Epithelial cell of esophagus (primary cell): ENCODE results near the gene MYO18B.

Source experiments
- DNase-seq: peaks from one replicate; pipeline ENCODE4 v3.0.0; 2010; ENCODE audit warnings: low read depth
- H3K4me3 ChIP-seq: 2 replicates; pipeline ENCODE4 v1.5.1; 2011; ENCODE audit warnings: mild to moderate bottlenecking, low read length, control low read depth
- TF ChIP-seq, protein P1 (sequence below): IDR thresholded peaks from 2 replicates; pipeline ENCODE4 v1.5.1; 2011; ENCODE audit warnings: low read depth, mild to moderate bottlenecking, low read length, control low read depth, inconsistent platforms; ENCODE audit not compliant: insufficient read depth; ENCODE audit errors: missing control alignments

The MYO18B gene

DNA sequence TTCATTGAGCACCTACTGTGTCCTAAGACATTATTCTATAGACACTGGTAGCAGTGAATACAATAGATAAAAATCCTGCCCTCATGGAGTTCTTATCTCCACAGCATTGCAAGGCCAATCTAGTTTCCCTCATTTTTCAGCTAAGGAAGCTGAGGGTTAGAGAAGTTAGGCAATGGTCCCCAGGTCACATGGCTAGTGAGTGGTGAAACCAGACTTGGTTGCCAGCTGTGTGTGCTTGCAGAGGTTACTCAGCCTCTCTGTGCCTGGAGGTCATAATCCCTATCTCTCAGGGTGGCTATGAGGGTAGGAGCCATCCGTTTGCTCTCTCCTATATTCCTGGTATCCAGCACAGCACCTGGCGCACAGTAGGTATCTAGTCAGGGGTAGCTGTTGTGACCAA lies 279.5 kb downstream of the MYO18B start:
- TF ChIP-seq, protein P1, sequence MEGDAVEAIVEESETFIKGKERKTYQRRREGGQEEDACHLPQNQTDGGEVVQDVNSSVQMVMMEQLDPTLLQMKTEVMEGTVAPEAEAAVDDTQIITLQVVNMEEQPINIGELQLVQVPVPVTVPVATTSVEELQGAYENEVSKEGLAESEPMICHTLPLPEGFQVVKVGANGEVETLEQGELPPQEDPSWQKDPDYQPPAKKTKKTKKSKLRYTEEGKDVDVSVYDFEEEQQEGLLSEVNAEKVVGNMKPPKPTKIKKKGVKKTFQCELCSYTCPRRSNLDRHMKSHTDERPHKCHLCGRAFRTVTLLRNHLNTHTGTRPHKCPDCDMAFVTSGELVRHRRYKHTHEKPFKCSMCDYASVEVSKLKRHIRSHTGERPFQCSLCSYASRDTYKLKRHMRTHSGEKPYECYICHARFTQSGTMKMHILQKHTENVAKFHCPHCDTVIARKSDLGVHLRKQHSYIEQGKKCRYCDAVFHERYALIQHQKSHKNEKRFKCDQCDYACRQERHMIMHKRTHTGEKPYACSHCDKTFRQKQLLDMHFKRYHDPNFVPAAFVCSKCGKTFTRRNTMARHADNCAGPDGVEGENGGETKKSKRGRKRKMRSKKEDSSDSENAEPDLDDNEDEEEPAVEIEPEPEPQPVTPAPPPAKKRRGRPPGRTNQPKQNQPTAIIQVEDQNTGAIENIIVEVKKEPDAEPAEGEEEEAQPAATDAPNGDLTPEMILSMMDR: no peak
- no peak overlapping the region for H3K4me3 ChIP-seq
- no peak for DNase-seq

DNA sequence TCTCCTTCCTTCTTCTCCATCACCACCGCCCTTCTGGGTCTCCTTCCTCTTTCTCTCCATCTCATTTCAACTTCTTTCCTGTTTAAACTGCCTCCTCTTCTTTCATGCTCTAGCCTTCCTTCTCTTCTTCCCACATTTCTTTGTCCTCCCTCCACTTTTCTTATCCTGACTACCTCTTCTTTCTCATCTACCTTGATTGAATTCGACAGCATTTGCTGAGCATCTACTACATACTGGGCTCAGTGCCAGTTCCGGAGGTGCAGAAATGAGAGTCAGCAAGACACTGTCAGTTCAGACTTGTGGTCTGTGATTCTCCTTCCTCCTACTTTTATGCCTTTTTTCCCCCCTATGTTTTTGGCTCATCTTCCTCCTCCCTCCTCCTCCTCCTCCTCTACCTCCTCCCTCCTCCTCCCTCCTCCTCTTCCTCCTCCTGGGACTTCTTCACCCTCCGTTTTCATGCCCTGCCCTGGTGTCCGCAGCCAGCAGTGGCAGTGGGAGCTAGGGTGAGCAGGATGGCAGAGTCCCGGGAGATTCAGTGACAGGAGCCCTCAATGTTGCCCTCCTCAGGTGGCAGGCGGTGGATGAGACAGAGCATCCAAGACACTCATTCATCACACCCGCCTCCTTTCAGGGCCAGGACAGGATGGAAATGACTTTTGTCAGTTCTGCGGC lies 281.3 kb downstream of the MYO18B start:
- TF ChIP-seq, protein P1: no peak
- H3K4me3 ChIP-seq: no peak overlapping the region
- DNase-seq: no peak

DNA sequence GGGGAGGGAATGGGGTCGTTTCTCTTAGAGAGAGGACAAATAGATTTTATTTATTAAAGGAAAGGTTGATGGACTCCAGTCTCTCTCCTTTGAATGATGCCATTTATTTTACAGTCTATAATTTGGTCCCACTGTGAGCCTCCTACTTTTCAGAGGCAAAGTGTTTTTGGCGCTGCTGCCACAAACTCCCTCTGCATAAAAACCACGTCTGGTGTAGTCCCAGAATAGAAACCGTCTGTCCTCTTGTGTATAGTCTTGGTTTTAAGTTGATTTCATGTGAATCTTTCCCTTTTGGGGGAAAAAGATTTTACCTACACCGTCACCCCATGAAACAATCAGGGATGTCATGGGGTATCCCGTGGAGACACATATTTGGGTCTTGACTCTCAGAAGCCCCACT lies 283.6 kb downstream of the MYO18B start:
- TF ChIP-seq, protein P1: no peak
- H3K4me3 ChIP-seq: no peak overlapping the region
- DNase-seq: no peak

DNA sequence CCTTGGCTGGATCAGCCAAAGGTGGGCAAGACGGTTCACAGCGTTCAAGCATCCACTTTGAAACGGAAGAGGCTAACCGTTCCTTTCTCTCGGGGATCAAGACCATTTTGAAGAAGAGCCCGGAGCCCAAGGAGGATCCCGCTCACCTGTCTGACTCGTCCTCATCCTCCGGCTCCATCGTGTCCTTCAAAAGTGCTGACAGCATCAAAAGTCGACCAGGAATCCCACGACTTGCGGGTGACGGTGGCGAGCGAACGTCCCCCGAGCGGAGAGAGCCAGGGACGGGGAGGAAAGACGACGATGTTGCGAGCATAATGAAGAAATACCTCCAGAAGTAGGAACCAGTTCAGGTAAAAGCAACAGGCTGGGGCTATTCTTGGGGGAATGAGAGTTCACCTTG lies 285.4 kb downstream of the MYO18B start:
- no peak for DNase-seq
- TF ChIP-seq, protein P1: no peak

DNA sequence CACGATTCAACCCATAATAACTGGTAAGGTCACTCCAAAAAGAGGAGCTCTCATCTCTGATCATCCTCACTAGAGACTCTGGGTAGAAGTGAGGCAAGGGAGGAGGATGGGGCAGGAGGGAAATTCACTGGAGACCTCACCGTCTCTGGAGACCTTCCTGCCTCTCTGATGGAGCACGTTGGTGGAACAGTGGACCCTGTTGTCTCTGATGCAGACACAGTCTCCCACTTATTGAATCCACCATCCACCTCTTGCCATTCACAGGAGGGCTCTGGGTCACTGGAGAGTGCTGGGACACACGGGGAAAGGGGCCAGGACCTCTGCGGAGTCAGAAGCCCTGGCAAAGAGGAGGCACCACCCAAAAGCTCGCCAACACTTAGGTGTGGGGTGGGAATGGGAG lies 289.7 kb downstream of the MYO18B start:
- no peak for DNase-seq
- TF ChIP-seq, protein P1: no peak
- H3K4me3 ChIP-seq: no peak overlapping the region

More for the DNA sequence above, 285.4 kb downstream of the MYO18B start:
- no peak overlapping the region for H3K4me3 ChIP-seq

DNA sequence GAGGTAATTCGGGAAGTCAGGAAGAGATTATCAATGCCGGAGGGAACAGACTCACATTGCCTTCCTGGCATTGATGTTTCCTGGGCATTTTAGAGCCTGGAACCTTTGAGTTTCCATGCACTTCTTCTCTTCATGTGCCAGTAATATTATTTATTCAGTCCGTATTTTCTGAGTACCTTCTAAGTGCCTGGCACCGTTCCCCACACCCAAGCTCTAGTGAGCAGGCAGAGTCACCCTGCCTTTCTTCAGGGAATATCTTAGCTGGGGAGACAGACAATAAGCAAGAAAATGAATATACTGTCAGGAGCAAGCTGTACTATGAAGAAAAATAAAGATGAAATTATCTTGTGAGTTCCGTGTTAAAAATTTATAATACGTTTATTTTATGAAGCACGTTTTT lies 291.1 kb downstream of the MYO18B start:
- DNase-seq: no peak
- TF ChIP-seq, protein P1: no peak
- H3K4me3 ChIP-seq: no peak overlapping the region

DNA sequence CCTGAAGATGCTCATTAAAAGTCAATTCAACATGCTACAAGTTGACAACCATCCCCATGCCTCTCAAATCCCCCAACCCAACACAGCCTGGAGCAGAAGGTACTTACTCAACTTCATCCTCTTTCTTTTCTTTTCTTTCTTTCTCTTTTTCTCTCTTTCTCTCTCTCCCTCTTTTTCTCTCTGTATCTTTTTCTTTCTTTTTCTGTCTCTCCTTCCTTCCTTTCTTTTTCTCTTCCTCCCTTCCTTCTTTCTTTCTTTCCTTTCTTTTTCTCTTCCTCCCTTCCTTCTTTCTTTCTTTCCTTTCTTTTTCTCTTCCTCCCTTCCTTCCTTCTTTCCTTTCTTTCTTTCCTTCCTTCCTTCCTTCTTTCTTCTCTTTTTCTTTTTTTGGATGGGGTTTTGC lies 291.6 kb downstream of the MYO18B start:
- H3K4me3 ChIP-seq: no peak overlapping the region
- TF ChIP-seq, protein P1: no peak
- no peak for DNase-seq
